Gastrocnemius medialis (tissue), 4 donors: ENCODE results near the gene PLA2G2A.
"Not testable (repeated sequence)": the region's sequence is repeated elsewhere in the genome, so short reads cannot be mapped to it uniquely, and the experiment has no call there.

Experiments
- CTCF ChIP-seq, 5 experiments: fragments of 450-650 bp in 3 of 5; fragments of 200-600 bp in 2 of 5; sonication (generic) in 2 of 5; IDR thresholded peaks in 4 of 5; conservative IDR thresholded peaks in 1 of 5; 1 replicate in 4 of 5; 2 replicates in 1 of 5; pipeline ENCODE4 v1.5.1; 2016 to 2019; ENCODE audit warnings: antibody characterized with exemption in 5 of 5, mild to moderate bottlenecking in 3 of 5, moderate library complexity in 3 of 5
- POLR2A ChIP-seq, 2 donors: fragments of 450-650 bp; IDR thresholded peaks; one replicate each; pipeline ENCODE4 v1.6.1; 2017; ENCODE audit warnings: antibody characterized with exemption in 2 of 2, mild to moderate bottlenecking in 2 of 2, moderate library complexity in 2 of 2

GRCh38 chr1:19927130-19927421, 52.3 kb downstream of the PLA2G2A start:
- not testable (repeated sequence) for TF ChIP-seq CTCF (IDR thresholded peaks at IDR 0.05 in 4 of 5, conservative IDR thresholded peaks at IDR 0.05 in 1 of 5); POLR2A (IDR thresholded peaks at IDR 0.05)
